PFSK-1 (cell line): ENCODE data around the gene BNC2.

Experiments used
- FOXP2 ChIP-seq: optimal IDR thresholded peaks from 2 replicates; pipeline ENCODE3; 2011; ENCODE audit warnings: borderline replicate concordance, control low read depth, inconsistent platforms; ENCODE audit not compliant: insufficient read depth; ENCODE audit errors: extremely low read length, extremely low read depth
- POLR2AphosphoS5 ChIP-seq: IDR thresholded peaks from 2 replicates; pipeline ENCODE4 v1.6.1; 2012; ENCODE audit warnings: low read depth, mild to moderate bottlenecking, control low read depth, low read length, moderate library complexity
- SIN3A ChIP-seq: IDR thresholded peaks from 2 replicates; pipeline ENCODE4 v1.6.1; 2012; ENCODE audit warnings: mild to moderate bottlenecking, low read length, moderate library complexity, borderline replicate concordance; ENCODE audit not compliant: insufficient read depth
- TAF1 ChIP-seq: IDR thresholded peaks from 2 replicates; pipeline ENCODE4 v1.6.1; 2012; ENCODE audit warnings: low read length, control low read depth, borderline replicate concordance; ENCODE audit not compliant: insufficient read depth
- TF ChIP-seq, protein P1 (sequence below), 2 experiments: IDR thresholded peaks; 2 replicates each; pipeline versions ENCODE4 v1.6.1 to v1.8.0; 2011 to 2012; ENCODE audit warnings: low read depth in 2 of 2, low read length in 2 of 2, control low read depth in 1 of 2, inconsistent platforms in 1 of 2, mild to moderate bottlenecking in 1 of 2, moderate library complexity in 1 of 2; ENCODE audit not compliant: insufficient read depth in 1 of 2

The BNC2 gene

DNA sequence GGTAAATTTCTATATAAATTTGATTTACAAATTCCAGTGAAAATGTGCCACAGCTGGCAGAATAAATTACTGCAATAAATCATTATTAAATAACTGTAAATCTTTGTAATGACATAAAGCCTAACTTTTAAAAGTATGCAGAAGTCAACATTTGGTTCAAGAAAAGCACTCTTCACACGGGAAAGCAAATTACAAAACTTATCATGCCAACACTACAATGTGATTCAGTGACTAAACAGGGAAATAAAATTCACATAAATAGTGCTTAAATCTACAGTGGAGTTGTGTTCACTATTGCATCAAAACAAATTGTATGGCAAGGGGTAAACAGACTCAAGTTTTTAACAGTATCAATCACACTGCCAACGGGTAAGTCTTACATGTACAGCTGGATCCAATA lies 117.2 kb downstream of the BNC2 start:
- TF ChIP-seq, protein P1, sequence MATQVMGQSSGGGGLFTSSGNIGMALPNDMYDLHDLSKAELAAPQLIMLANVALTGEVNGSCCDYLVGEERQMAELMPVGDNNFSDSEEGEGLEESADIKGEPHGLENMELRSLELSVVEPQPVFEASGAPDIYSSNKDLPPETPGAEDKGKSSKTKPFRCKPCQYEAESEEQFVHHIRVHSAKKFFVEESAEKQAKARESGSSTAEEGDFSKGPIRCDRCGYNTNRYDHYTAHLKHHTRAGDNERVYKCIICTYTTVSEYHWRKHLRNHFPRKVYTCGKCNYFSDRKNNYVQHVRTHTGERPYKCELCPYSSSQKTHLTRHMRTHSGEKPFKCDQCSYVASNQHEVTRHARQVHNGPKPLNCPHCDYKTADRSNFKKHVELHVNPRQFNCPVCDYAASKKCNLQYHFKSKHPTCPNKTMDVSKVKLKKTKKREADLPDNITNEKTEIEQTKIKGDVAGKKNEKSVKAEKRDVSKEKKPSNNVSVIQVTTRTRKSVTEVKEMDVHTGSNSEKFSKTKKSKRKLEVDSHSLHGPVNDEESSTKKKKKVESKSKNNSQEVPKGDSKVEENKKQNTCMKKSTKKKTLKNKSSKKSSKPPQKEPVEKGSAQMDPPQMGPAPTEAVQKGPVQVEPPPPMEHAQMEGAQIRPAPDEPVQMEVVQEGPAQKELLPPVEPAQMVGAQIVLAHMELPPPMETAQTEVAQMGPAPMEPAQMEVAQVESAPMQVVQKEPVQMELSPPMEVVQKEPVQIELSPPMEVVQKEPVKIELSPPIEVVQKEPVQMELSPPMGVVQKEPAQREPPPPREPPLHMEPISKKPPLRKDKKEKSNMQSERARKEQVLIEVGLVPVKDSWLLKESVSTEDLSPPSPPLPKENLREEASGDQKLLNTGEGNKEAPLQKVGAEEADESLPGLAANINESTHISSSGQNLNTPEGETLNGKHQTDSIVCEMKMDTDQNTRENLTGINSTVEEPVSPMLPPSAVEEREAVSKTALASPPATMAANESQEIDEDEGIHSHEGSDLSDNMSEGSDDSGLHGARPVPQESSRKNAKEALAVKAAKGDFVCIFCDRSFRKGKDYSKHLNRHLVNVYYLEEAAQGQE (IDR thresholded peaks at IDR 0.05; ENCODE audit: insufficient read depth in 1 of 2, low read depth in 2 of 2, low read length in 2 of 2): no peak
- TF ChIP-seq TAF1 (no peak), SIN3A (no peak), POLR2AphosphoS5 (no peak), FOXP2 (no peak)

DNA sequence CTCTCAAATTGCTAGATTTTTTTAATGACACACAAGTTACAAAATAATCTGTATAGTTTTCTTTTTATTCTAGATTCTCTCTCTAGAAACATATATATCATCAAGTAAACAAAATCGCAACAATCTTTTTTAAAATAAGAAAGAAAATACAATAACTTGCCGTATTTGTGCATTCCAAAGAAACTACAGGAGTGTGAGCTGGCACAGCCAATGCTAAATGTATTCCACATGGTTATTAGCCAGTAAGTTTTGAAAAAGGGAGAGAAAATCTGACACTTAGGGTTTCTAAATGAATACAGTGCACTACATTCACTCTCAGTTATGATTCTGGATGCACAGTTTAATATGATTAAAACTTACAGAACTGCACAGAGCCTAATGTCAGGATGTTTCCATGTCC lies 117.9 kb downstream of the BNC2 start:
- TF ChIP-seq POLR2AphosphoS5 (no peak), TAF1 (no peak), FOXP2 (no peak)
- TF ChIP-seq, protein P1 (IDR thresholded peaks at IDR 0.05; ENCODE audit: insufficient read depth in 1 of 2, low read depth in 2 of 2, low read length in 2 of 2): no peak

DNA sequence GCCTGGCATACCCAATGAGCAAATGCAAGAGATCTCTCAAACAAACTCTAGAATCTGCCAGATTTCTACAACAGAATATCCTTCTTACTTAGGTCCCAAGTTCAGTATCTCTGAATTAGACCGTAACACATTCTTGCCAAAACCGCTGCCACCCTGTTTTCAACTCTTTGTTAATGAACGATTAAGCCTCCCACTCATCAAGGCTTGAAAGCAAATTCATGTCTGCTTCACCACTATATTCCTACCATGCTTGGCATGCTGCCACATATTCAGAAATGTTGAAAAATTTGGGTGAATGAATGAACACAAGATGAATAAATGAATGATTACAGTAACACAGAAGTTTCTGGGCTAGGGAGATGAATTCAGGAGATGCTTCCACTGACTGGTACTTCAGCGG lies 119.9 kb downstream of the BNC2 start:
- TF ChIP-seq, protein P1 (IDR thresholded peaks at IDR 0.05; ENCODE audit: insufficient read depth in 1 of 2, low read depth in 2 of 2, low read length in 2 of 2): no peak
- TF ChIP-seq FOXP2 (no peak), POLR2AphosphoS5 (no peak), TAF1 (no peak), SIN3A (no peak)

DNA sequence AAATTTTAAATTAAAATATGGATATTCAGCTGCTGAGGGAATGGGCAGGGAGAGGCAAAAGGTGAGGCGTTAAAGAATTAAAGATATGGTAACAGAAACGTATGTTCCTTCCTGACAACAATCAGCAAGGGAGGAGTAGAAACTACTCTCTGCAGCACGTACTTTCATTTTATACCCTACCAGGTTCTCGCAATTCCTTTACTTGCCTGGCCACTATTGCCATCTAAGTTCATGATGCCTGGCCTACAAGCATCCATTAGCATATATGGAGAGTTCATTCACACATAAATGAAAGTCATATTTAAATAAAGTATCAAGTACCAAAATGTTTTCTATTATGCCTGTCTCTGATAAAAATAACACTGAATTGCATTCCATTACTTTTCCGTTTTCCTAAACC lies 125.1 kb downstream of the BNC2 start:
- TF ChIP-seq TAF1 (no peak), FOXP2 (no peak), SIN3A (no peak), POLR2AphosphoS5 (no peak)
- TF ChIP-seq, protein P1 (IDR thresholded peaks at IDR 0.05; ENCODE audit: insufficient read depth in 1 of 2, low read depth in 2 of 2, low read length in 2 of 2): no peak

DNA sequence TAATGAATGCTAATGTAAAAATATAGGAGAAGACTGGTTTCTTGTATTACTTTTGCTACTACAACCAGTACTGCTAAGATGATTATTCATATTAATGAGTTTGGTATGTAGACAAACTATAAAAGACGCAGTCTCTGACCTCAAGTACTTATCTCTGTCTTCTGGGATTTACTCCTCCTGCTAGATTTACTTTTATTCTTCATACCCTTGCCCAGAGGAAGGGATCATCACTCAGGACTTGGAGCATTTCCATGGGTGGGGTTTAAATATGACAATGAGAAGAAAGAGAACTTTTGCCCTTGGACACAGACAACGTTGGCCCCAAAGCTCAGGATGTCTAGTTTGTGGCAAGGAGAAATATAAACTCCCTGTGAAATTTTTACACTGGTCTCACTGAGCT lies 126.1 kb downstream of the BNC2 start:
- TF ChIP-seq TAF1 (no peak), SIN3A (no peak), FOXP2 (no peak), POLR2AphosphoS5 (no peak)
- TF ChIP-seq, protein P1 (IDR thresholded peaks at IDR 0.05; ENCODE audit: insufficient read depth in 1 of 2, low read depth in 2 of 2, low read length in 2 of 2): no peak
